ENCODE results near the gene HECA.

GRCh38 chr6:139112561-139112960 lies 22.3 kb upstream of the HECA start:
- TF ChIP-seq EP300 (IDR thresholded peaks at IDR 0.05; ENCODE audit: borderline replicate concordance in 1 of 2, low read depth in 2 of 2, low read length in 2 of 2): no peak
- no peak for TF ChIP-seq PHF8 (conservative IDR thresholded peaks at IDR 0.05; ENCODE audit: low read depth, low read length)
- TF ChIP-seq SRF (IDR thresholded peaks at IDR 0.05; ENCODE audit: low read depth, low read length): no peak
- TF ChIP-seq EZH2 (IDR thresholded peaks at IDR 0.05; ENCODE audit: low read depth, low read length, severe bottlenecking): no peak
